Stimulated activated CD8-positive, alpha-beta memory T cell treated with anti-CD3 and anti-CD28 coated beads, Interleukin-12 subunit alpha, Interleukin-12 subunit beta, amount 100 ng/mL, for 4 hours (primary cell): Measurements from ENCODE around the gene SLC25A26.
"Not testable (repeated sequence)": the region's sequence is repeated elsewhere in the genome, so short reads cannot be mapped to it uniquely, and the experiment has no call there.

Source experiments
- DNase-seq: peaks from one replicate; pipeline ENCODE4 v3.0.0-alpha.2; 2020; ENCODE audit warnings: low read depth

SLC25A26 gene, protein sequence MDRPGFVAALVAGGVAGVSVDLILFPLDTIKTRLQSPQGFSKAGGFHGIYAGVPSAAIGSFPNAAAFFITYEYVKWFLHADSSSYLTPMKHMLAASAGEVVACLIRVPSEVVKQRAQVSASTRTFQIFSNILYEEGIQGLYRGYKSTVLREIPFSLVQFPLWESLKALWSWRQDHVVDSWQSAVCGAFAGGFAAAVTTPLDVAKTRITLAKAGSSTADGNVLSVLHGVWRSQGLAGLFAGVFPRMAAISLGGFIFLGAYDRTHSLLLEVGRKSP

DNA sequence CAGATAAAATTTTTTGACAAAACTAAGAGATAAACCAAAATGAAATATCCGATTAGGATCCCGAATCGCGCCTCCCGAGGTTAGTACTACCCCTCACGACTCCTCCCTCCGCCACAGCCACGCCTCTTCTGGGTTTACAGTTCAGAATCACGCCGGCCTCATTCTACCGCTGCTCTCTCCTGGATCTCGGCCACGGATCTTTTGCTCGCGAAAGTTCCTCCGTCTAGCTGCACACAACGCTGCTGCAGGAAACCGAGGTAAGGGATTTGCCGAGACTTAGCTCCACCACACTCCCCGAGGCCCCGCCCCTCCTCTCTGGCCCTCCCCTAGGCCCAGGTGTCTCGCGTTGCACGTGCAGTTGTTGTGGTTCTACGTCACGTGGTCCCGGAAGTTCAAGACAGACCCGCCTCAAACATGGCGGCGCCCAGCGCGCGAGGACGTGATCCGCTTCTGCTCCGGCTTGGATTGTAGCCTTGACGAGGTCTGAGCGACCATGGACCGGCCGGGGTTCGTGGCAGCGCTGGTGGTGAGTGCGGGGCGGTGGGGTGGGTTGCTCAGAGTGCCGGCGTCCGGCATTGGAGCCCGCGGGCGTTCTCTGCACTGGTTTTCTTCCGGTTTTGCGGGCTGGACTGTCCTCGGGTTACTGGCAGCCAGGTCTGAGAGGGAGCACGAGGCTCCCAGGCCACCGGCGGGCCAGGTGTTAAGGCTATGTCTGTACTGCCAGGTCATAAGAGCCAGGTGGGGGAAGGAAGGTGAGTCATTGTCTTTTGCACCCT lies at the start of gene SLC25A26:
Gene SLC25A26 (plus strand): TSS at position 400 of the 776 bp plus-strand sequence. CDS start 94 bp downstream, at position 494.
- DNase-seq = peak; percentile 92

DNA sequence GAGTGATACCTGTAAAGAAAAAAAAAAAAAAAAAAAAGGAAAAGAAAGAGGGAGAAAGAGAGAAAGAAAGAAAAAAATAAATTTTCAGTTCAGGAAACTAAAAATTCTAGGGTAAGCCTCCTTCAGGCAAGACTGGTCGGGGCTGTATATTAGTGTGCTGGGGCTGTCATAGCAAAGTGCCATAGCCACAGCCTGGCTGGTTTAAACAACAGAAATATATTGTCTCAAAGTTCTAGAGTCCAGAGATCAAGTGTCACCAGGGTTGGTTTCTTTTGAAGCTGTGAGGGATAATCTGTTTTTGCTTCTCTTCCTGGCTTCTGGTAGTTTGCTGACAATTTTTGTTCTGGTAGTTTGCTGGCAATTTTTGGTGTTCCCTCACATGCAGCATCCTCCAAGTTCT lies 48.4 kb upstream of the SLC25A26 start:
- DNase-seq = no peak

DNA sequence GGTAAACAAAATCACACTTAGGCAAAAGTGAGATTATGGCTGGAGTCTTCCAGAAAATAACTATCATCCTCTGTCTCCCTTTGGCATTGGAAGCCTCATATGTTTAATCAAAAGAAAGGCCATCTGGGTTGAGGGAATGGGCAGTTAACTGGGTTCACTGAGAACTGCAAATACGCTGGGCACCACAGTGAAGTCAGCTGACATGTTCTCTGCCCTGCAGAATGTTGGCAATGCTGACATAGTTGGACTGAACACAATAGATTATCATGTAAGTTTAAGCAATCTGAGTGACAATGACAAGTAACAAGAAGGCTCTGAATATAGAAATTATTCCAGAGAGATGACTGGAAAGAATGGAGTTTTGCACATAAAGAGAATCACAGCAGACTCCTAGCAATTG lies 43.8 kb upstream of the SLC25A26 start:
- no peak for DNase-seq

DNA sequence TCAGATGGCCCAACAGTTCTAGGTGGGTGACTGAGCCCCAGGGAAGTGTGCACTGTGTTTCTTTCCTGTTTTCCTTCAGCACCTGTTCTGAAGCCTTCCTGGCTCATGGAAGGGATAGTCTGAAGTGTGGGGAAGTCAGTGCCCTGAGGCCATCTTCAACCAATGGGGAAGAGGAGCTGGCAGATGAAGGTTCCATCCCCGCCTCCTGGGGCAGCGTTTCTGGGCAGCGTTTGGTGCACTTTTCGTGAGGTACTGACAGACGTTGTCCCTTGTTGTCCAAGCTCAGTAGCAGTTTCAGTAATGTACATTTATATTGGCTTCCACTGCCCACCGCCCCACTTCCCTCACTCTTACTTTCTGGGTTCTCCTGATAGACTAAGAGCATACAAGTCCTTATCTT lies 42.6 kb upstream of the SLC25A26 start:
- DNase-seq = no peak

DNA sequence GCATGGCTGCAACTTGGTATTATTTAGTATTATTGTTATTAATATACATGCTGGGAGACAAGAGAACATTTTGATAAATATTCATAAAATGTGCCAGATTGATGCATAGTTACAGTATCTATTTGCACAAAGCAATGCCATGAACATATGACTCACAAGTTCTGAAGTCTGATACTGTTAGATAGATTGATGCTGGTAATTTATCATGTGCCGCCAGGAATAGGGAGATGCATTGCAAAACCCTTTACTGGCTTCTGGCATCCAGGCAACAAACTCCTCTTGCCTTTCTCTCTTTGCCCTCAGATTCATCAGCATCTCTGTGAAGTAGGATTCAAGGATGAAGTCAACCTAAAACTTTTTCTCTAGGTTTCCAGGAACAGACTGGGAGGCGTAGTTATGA lies 41.0 kb upstream of the SLC25A26 start:
- DNase-seq = no peak

DNA sequence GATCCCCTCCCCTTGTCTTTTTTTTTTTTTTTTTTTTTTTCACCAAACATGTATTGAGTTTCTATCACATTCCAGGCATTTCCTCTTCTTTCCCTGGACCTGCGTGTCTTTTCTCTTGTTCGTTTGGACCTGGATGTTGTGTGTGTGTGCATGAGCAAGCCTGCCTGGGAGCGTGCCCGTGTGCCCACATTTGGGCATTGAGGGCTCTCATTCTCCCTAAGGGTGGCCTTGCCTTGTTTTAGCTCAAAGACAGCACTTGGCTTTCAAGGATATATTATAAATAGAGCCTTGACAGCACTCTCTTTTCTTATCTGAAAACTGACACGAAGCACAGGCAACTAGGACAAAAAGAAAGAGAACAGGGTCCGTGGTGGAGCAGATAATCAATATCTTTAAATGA lies 39.0 kb upstream of the SLC25A26 start:
- DNase-seq = no peak

DNA sequence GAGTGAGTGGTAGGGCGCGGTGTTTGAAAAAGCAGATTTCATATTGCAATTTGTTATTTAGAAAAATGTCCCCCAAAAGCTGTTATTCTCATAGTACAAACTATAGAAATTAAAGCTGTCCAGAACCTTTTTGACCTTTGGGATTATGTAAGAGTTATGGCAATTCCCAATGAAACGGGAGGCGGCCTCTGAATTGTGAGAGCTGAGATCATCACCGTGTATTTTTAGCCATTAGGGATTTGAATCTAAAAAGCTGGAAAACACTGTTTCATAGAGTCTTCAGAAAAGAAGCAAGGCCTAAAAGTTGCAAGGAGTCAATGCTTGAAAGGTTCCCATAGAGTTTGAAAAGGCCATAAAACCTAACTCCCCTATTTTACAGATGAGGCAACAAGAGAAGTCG lies 38.6 kb upstream of the SLC25A26 start:
- DNase-seq = no peak

DNA sequence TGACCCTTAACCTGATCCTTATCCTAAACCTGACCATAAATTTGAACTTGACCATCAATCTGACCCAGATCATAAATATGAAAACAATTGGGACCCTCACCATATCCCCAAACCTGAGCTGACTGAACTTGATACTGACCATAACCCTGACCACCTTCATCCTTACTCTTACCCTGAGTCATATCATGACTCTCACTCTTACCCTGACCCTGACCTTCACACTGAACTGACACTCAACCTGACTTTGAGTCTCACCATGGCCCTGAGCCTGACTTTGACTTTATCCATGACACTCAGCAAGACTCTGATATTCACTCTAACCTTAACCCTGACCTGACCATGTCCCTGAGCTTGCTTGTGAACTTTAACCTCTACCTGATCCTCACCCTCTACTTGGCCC lies 34.3 kb upstream of the SLC25A26 start:
- no peak for DNase-seq

DNA sequence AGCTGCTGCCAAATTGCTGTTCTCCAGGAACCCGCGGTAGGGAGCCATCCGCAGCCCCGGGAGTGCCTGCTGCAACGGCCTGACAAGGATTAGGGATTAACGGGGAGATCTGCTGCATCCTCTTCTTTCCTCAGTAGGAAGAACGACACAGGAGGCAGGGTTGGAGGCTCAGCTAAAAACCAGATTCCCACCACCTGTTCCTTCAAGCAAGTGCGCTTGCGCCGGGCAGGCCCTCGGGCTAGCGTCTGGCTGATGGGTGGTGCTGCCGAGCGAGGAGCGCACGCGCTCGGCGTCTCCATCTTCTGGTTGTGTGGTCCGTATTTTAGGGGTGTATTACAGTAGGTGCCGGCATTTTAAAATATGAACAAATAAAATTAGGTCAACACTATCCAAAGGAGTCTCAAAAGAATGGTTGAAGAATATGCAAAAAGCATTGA lies 25.4 kb upstream of the SLC25A26 start:
- DNase-seq = no peak

DNA sequence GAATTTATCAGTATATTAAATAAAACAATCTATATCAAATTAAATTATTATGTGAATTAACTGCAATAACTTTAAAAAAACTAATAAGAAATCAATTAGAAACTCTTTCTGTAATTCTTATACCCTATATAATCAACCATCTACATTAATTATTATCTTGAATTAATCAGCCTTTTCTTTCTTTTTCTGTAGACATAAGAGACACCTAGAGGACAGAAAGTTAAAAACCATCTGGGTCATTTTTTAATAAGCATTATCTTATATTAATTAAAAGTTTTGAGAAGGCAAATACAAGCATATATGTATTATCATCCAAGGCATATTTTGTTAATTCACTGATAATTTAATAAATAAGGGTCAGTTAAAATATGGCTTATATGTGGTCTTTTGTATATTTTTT lies 24.2 kb upstream of the SLC25A26 start:
- no peak for DNase-seq

DNA sequence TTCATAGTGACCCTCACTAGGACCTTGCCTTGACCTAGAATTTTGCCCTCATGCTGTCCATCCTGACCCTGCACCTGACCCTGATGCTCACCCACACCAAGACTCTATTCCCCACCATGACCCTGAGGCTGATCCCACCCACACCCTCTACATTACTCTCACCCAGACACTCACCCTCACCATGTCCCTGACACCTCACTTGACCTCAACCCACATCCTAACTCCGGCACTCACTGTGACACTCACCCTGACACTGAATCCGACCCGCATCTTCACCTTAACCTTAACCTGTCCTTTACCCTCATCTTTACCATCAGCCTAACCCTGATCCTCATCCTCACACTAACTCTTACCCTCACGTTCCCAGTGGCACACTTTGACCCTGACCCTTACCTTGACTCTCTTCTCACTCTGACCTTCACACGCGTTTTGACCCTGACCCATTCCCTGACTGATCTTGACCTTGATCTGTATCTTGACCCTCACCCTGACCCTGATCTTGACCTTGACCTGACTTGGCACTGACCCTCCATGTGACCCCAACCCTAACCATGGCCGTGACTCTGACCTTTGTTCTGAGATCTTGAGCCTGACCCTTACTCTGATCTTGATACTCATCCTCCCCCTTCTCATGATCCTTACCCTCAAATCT lies 22.2 kb upstream of the SLC25A26 start:
- no peak for DNase-seq

DNA sequence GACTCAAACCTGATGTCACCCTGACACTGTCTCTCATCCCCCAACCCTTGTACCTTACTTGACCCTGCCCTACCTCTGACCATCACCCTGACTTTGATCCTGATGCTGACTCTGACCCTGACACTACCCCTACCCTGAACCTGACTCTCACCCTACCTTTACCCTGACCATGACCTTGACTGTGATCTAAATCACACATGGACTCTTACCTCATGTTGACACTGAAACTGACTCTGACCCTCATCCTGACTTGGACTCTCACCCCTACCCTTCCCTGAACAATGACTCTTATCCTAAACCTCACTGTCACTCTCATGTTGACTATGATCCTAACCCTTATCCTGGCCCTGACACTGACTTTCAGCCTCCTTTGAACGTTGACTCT lies 21.7 kb upstream of the SLC25A26 start:
- no peak for DNase-seq

DNA sequence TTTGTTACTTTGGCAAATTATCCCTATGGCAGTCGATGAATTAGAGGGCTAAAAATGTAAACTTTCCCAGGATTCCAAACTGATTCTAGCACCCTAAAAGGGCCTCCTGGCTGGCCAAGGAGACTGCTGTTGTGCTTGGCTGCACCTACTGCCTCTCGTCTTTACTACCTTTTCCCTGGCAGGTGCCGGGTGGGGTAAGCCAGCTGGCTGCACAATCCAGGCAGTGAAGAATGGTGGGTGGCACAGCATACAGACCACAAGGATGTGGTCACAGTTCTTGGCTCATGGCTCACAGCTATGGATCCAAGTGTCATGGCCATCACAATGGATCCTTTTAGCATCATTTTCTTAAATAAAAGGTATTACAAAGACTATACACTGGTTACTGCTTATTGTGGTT lies 20.7 kb upstream of the SLC25A26 start:
- no peak for DNase-seq

DNA sequence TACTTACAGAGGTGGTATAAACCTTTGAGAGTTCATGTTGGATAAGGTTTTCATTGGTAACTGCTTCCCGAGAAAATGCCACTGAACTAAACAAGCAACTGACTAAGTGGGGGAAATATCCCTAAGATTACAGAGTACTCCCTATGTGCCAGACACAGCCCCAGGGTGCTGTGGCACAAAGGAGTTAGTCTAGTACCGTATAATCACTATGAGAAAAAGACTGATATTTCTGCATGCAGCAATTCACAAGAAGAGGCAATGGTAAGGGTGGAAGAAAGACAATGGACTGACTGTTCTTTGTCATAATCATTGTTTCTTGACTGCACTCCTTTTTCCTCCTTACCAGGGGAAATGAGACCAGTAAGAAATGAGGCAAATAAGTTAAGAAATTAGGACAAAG lies 20.0 kb upstream of the SLC25A26 start:
- DNase-seq = no peak

DNA sequence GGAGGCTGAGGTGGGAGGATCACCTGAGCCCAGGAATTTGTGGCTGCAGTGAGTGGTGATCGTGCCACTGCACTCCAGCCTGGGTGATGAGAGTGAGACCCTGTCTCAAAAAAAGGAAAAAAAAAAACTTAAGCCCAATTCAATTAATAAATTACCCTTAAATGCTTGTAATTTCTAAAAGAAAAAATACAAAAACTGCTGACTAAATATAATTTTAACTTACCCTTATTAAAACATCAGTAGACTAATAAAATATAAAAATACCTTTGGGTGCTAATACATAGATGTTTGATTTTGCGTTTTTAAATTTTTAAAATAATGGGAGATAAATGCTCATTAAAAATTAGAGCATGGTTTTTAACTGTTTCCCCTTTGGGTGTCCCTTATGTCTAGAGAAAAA lies 17.5 kb upstream of the SLC25A26 start:
- DNase-seq = no peak

DNA sequence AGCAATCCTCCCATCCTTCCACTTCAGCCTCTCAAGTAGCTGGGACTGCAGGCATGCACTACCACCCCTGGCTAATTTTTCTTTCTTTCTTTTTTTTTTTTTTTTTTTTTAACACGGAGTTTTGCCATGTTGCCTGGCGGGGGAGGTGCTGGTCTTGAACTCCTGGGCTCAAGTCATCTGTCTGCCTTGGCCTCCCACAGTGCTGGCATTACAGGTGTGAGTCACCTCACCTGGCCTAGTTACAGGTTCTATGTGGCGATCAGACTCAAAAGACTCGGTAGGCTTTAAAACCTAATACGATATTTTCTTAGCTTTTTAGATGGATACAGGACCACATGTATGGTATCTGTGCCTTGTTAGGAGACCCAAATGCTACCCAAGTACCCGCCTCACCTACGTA lies 14.0 kb upstream of the SLC25A26 start:
- DNase-seq = no peak

DNA sequence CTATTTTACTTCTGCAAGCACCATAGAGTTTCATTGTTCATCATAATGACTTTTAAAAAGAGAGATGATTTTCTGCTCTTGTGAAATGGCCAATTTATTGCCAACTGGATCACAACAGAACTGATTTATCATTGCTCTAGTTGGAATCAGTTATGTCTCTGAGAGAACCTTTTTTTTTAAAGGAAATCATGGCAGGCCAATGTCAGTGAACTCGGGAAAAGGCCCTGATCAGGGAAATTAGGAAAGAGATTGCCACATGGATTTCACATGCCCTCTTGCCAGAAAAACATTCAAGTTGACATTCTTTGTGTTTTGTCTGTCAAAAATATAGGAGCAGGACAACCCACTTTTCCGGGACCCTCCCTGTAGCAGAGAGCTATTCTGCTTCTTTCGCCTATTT lies 12.6 kb upstream of the SLC25A26 start:
- no peak for DNase-seq

DNA sequence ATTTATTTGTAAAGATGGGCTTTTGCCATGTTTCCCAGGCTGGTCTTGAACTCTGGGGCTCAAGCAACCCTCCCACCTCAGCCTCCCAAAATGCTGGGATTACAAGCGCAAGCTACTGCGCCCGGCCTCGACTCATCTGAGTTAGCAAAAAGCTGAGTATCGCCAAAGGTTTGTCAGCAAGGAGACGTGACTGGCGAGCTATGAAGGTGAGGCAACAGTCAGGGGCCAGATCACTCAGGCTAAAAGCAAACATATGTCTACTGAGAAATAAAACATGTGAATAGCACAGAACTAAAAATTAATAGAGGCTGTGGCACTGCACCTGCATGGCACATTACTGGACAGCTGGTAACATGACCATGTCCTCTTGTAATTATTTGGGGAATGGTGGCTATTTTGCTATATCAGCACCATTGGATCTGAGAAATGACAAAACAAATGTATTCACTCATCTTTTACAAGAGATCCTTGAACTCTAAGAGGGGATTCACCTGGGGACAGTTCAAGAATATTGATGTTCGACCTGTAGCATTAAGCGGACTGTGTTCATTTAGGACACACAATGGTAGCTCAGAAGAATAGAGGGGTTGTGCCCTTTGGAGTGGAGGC lies 10.0 kb upstream of the SLC25A26 start:
- no peak for DNase-seq

DNA sequence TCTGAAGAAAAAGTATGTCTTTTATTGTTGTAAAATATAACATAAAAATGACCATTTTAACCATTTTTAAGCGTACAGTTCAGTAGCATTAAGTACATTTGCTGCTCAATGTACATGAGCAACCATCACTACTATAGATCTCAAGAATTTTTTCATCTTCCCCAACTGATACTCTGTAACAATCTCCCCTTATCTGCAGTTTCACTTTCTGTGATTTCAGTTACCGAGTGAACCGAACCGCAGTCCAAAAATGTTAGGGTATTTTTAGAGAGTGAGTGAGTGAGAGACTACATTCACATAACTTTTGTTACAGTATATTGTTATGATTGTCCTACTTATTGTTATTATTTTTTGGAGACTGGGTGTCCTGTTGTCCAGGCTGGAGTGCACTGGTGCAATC lies 9.0 kb upstream of the SLC25A26 start:
- DNase-seq = no peak

DNA sequence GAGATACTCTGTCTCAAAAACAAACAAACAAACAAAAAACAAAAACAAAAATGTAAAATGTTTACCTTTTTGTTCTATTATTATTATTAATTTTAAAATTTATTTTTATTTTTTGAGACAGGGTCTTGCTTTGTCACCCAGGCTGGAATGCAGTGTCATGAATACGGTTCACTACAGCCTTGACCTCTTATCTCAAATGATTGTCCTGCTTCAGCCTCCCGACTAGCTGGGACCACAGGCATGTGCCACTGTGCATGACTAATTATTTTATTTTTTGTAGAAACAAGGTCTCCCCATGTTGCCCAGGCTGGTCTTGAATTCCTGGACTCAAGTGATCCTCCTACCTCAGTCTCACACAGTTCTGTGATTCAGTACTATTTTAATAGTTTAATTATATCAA lies 5.7 kb upstream of the SLC25A26 start:
- no peak for DNase-seq

DNA sequence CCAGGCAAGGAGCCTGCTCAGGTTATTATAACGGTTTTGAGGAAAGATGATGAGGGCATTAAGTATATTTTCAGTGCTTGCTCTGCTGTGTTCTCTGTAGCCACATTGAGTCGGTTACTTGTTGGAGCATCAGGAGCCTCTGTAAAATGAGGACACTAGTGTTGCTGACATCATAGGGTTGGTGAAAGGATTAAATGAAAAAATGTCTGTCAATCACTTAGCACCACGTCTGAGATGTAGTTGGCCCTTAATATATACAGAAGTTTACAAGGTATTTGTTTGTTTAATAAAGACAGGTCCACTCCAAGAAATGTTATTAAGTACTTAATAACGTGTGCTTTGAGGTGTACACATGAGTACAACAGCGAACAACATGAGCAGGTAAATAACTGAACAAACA lies 735 bp upstream of the SLC25A26 start:
- no peak for DNase-seq

DNA sequence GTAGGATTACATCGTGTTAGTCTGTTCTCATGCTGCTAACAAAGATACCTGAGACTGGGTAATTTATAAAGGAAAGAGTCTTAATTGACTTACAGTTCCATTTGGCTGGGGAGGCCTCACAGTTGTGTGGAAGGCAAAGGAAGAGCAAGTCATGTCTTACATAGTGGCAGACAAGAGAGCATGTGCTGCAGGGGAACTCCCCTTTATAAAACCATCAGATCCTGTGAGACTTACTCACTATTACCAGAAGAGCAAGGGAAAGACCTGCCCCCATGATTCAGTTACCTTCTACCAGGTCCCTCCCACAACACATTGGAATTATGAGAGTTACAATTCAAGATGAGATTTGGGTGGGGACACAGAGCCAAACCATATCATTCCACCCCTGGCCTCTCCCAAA lies 3.4 kb downstream of the SLC25A26 start:
- no peak for DNase-seq

DNA sequence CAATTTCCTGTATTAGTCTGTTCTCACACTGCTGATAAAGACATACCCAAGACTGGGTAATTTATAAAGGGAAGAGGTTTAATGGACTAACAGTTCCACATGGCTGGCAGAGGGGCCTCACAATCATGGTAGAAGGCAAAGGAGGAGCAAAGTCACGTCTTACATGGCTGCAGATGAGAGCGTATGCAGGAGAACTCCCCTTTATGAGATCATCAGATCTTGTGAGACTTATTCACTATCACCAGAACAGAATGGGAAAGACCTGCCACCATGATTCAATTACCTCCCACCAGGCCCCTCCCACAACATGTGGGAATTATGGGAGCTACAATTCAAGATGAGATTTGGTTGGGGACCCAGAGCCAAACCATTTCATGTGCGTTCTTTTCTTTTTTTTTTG lies 5.3 kb downstream of the SLC25A26 start:
- not testable (repeated sequence) for DNase-seq
